Daoy (cell line): ENCODE results near the gene TSPAN1. TPM values are rescaled to one million over a fixed set of nuclear protein-coding genes. Genes with fewer than 3 reads are reported as not detected.
A peak's percentile ranks its signal among the peaks of the same experiment; 100 is the strongest.

Source experiments
- DNase-seq: peaks from one replicate; pipeline ENCODE4 v3.0.0-alpha.2; 2015; ENCODE audit warnings: low read depth
- total RNA-seq: library from RNA; depleted of rRNA; stranded (reverse); fragments of >200 nt; shearing (Covaris generic); gene quantifications from 2 replicates; pipeline ENCODE4 v1.2.3, GENCODE V29; 2014

Gene TSPAN1
- total RNA-seq, 1 experiment from 2014 or later = not detected

DNA sequence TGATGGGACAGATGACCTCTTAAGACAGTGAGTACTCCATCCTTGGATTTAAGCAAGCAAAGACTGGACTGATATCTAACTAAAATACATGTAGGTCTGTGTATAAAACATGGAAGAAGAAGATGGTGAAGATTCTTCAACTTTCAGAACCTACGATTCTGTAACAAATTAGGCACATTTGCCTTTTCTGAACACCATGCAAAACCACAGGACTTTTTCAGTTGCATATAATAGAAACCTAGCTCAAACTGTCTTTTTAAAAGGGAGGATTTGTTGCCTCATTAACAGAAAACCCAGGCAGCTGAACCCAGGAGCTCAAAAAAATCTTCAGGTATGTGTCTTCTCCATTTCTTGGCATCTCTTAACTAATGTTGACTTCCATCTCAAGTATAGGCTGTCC, 14.7 kb upstream of the TSPAN1 start:
- DNase-seq = no peak

DNA sequence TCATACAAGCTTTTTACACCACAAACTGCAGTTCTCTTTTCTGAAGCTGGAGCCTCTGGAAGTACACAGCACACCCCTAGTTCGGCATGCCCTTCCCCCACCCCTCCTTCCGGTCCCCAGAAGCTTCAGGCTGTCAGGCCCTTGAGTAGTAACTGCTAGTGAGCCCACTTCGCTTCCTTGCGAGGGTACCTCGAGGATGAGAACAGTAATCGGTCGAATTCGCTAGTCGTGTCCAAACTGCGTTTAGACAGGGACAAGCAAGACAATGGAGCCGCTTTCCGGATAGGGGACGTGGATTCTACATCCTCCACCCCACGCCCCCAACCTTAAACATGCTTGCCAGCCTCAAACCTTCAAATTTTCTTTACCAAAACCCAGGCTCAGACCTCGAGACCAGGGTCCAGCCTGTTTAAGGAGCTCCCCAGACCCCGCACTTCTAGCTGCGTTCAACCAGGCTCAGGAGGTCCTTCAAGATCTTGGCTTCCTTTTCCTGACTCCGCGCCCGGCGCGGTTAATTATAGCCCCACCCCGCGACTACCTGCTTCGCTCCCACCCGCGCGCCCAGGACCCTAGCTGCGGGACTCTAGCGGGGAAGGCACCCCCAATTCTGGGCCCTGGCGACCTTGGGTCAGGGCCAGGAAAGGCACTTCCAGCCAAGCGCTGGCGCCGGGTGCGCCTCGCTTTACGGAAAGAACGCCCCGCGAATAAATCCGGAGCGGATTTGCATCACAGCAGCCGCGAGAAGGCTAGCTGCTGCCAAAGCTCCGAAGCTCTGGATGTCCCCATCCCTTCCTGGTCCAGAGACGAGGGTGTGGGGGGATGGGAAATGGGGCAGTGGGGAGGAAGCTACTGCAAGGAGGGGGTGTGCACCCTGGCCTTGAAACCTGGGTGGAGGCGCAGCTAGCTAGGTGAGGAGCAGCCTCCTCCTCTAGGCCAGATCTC, 8.1 kb upstream of the TSPAN1 start:
- DNase-seq = no peak

DNA sequence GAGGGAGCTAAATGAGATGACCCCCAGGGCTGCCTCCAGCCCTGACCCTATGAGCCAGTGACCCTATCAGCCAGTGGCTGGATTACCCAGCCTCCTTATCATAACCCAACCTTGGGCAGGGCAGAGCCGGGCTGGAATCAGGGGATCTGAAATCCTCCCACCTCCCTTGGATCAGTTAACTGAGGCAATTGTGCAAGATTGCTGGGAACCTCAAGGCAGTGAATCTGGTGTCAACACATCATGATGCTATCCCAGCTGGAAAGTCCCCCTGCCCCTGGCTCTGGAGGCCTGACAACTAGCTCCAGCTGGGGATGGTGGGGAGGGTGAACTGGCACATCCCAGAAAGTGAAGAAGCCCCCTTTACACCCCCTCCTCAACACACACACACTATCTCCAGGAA, 6.4 kb upstream of the TSPAN1 start:
- DNase-seq = no peak

DNA sequence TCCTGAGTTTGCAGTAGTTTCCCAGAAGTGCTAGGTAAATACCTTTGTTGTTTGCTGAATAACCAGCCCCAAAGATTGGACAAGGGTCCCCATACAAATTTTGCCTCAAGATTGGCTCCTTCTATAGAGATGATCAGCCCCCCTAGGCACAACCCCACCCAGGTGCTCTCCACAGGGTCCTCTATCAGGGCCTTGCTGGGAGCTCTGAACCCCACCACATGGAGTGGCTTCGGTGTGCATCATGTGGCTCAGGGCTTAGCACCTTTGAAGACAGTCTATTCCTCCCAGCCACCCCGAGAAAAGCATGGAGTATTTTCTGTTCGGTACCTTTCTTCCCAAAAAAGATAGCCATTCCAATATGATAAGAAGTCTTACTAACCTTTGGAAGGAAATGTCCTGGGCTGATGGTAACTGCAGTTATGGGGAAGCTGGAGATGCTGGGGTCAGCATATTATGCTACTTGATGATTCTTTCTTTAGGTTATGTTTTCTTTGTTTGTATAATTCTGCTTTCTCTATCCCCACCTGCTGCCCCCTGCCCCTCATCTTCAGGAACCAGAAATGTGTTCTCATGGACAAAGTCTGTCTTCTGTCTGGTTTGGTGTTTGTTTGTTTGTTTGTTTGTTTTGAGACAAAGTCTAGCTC, 5.0 kb upstream of the TSPAN1 start:
- DNase-seq = no peak

DNA sequence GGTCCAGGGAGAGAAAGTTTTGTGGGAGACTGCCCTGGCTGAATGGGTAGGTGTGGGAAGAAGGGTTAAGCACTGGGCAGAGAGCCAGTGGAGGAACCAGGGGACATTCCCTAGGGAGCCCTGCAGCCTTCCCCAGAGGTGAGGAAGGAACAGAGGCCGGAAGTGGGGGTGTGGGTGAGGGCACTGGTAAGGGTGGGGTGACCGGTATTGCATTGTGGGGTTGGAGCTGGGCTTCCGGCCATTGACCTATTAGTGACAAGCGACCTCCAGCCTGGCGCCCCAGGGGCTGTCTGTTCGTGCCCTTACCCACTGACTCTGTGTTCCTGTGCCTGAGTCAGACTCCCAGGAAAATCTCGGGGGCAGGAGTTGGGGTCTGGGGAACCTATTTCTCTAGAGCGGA, 3.5 kb upstream of the TSPAN1 start:
- peak; percentile 49 for DNase-seq

DNA sequence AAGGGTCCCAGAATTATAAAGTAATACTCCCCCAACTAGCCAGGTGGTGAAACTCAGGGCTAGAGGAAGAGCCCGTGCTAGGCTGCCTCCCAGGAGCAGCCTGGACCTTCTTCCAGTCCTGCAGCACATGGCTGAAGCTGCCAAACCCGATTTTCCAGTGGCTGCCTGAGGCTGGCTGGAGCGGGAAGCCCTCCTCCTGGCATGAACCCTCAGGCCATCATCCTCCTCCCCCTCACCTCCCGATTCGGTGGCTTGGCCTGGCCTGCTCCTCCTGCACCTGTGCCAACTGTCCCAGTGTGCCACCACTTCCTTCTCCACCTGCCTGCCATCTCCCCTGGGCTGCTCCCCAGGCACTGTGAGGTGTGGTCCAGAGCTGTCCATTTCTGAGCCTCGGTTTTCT, 3.0 kb upstream of the TSPAN1 start:
- DNase-seq = no peak

DNA sequence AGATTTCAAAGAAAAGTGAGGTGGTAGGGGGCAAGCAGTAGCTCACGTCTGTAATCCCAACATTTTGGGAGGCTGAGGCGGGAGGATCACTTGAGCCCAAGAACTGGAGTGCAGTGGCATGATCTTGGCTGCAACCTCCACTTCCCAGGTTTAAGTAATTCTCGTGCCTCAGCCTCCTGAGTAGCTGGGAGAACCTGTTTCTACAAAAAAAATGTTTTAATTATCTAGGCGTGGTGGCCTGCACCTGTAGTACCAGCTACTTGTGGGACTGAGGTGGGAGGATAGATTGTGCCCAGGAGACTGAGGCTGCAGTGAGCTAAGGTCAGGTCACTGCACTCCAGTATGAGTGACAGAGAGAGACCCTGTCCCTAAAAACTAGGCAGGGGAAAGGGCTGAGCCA, 2.6 kb upstream of the TSPAN1 start:
- DNase-seq = no peak

DNA sequence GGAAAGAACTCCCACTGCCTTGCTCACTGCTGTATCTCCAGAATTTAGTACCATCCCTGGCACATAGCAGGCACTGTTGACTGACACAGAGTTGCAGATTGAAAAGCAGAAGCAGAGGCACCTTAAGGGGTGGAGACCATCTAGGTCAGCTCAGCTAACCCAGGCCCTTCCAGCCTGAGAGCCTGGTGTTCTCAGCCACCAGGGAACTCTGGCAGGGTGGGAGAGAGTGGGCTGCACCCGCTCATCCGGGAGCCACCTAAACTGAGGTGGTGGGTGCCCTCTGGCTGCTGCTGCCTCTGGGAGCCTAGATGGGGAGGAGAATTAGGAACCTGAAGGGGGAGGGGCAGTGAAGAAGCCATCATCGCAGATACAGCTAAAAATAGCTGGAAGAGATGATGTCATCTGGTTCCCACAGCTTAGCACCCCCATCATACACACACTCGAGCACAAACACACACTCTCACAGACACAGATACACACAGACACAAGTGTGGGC, 1.5 kb upstream of the TSPAN1 start:
- no peak for DNase-seq

DNA sequence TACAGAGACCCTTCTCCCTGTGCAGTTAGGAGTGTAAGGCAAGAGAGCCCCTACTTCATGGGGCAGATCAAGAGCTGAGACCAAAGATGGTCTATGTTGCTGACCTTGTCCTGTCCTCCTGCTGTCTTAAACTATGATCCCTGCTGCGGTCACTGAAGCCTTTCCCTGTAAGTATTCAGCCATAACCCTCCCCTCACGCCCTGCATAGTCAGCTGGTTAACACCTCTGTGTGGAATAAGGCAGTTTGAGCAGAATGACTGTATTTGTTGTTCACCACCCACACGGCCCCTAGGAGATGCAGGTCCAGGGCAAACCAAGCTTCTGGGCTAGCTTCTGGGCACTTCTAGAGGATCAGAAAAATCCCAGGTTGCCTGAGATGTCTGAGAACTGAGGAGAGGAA, 356 bp downstream of the TSPAN1 start:
- DNase-seq = no peak

DNA sequence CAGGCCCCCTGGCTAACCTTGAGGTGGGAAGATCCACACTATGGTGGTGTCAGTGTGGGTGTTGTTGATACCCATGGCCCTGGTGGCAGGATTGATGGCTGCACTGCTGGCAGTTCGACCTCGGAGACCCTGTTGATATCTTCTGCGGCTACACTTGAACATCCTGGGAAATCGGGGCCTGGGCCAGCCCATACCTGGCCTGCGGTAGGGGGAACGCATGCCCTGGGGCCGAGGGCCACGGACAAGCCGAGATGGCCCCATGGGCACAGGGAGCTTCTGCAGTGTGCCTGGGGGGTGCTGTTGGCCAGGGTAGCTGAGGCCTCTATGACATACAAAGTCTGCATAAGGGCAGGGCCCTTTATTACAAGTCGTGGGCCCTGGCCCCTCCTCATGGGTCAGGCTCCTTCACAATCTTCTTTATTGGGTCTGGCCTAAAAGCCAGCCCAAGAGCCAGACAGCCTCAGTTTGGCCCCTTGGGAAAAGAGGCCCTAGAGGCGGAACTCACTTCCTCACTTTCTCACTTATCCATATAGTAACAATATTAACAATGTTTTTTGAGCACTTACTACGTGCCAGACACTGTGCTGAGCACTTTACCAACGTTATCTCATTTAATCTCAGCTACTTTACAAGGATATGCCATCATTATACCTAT, 1.5 kb downstream of the TSPAN1 start, which contains the start of gene P3R3URF:
P3R3URF (minus strand) TSS at position 278 of the 655 bp plus-strand sequence; CDS start at position 261, 17 bp downstream.
- no peak for DNase-seq

DNA sequence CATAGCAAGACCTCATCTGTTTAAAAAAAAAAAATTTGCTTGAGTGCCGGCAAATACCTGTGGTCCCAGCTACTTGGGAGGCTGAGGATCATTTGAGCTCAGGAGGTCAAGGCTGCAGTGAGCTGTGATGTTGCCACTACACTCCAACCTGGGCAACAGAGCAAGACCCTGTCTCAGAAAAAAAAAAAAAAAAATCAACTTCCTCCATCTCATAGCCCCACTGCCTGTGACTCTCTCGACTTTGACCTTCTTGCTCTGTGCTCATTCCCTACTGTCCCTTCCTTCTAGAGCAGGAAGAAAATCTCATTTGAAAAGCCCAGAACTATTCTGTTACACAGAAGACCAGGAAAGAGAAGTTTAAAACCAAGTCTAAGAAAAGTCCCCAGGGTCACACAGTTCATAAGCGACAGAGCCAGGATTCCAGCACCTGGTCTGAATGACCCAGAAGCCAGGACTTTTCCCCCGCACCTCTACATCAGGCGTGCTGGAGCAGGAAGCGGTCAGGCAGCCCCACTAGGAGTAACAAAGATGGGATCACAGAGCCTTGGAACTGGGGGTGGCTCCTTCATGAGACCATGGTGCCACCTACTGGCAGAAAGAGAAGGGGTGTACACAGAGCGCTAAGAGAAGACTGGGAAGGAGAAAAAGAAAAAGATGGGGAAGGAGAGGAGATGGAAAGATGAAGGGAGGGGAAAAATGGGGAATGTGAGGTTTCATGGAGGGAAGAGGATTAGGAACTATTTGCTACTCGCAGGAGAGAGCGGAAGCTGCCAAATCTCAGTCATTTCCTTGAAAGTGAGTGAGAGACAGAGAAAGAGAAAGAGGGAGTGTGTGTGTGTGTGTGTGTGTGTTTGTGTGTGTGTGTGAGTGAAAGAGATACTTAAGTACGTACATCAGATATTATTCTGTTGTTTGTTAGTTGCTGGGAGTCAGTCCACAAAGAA, 4.5 kb downstream of the TSPAN1 start:
- DNase-seq = peak; percentile 91

DNA sequence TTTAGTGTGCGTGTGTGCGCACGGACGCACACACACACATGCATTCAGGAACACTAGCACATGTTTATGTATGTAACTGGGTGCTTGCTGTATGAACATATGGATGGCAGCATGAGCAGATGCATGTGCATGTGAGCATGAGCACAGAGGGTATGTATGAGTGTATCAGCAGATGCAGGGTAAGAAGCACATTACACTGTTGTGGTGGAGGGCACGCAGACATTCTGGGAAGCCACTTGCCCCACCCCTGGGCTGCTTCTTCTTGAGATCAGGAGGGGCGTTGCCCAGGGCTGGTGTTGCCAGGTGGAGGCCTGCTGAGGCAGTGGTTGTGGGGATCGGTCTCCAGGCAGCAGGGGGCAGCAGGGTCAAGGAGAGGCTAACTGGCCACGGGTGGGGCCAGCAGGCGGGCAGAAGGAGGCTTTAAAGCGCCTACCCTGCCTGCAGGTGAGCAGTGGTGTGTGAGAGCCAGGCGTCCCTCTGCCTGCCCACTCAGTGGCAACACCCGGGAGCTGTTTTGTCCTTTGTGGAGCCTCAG, 5.3 kb downstream of the TSPAN1 start:
- DNase-seq = peak; percentile 36

DNA sequence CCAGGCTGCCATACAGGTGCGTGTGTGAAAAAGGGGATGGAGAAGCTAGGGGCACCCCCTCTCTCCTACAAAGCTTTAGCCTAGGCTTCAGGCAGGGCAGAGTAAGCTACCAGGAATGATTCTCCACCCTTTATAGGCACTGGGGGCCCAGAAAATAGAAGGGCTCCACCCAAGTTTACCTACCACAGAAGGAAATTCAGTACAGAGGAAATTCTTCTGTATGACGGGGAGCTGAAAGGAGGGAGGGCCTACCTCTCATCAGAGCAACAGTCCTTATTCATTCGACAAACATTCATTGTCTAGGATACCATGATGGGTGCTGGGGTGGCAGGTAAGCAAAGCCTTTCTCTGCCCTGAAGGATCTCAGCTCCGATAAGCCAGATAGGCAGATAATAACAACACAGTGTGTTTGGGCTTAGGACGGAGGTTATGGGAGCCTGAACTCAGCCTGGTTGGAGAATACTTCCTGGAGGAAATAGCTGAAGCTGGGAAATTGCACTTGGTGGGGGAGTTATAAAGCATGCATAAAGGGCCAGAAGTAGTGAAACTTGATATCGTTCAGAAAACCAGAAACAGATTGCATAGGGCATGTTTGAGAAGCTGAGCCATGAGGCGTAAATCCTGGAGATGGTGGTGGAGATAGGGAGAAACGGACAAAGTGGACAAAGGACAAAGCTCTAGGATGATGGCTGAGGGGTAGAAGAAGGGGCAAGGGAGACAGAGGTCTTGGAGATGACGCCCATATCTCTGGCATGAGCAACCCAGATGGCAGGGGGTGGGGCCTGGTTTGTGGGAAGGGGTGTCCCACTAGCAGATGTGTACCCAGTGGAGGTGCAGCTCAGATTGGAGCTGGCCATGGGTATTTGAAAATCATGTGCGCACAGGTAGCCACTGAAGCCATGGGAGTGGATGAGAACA, 6.7 kb downstream of the TSPAN1 start:
- peak; percentile 77 for DNase-seq

DNA sequence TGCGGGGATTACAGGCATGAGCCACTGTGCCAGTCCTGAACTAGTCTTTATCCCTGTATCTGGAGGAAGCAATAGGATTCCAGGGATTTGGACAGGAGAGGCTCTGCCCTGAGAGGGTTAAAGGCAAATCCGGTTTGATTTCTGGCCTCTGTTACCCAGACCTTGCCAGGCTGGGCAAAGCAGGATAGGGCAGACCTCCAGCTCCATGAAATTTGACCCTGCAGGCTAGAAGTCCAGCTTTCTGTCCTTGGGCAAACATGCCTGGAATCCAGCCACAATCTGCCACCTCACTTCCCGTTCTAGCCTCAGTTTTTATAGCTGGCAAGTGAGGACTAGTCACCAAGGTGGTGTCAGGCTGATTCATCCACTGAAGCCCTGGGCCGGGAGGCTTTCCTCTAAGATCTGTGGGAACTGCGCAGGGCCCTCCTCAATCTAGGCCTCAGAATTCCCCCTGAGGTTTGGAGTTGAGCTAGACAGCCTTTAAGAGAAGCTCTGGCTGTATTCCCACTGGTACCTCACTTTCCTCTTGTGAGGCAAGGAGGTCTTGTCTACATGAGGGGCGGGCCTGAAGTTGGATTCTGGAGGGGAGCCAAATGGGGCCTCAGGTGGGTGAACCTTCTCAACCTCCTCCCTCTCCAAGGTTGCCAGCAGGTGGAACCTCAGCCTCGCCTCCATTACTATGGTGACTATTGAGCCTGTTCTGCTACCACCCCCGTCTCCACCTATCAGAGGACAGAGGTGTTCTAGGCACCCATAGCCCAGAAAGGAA, 8.4 kb downstream of the TSPAN1 start:
- DNase-seq = peak; percentile 99

DNA sequence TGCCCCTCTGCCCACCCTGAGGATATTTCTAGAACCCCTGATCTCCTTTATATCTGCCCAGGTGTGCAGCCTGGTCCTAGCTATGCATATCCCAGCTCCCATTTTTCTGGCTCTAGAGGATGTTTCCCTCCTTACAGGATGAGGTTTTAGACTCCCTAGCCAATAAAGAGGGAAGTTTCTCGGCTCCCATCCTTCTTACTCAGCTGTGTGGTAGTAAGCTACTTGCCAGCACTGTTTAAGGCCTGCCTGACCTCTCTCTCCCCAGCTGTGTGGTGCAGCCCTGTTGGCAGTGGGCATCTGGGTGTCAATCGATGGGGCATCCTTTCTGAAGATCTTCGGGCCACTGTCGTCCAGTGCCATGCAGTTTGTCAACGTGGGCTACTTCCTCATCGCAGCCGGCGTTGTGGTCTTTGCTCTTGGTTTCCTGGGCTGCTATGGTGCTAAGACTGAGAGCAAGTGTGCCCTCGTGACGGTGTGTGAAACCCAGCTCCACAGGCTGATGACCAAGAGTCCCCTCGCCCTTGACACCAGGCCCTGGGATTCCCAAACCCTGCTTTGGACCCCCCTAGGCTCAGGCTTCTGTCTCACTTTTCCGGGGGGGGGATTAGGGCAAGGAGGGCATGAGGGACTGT, 9.2 kb downstream of the TSPAN1 start:
- DNase-seq = peak; percentile 21

DNA sequence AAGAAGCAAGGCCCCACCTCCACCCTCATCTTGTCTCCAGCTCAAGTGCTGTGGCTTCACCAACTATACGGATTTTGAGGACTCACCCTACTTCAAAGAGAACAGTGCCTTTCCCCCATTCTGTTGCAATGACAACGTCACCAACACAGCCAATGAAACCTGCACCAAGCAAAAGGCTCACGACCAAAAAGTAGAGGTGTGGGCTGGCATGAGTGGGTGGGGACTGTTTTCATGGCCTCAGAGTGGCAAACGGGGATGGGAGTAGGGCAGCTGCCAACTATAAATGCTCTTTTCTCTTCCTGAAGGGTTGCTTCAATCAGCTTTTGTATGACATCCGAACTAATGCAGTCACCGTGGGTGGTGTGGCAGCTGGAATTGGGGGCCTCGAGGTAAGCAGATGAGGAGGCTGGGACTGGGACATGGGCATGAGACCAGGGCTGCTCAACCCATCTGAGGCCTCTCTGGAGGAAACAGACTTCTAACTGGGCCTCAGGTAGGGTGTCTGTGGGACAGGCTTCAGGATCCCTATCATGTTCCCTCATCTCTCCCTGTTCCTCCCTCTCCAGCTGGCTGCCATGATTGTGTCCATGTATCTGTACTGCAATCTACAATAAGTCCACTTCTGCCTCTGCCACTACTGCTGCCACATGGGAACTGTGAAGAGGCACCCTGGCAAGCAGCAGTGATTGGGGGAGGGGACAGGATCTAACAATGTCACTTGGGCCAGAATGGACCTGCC, 10.2 kb downstream of the TSPAN1 start:
- DNase-seq = no peak

DNA sequence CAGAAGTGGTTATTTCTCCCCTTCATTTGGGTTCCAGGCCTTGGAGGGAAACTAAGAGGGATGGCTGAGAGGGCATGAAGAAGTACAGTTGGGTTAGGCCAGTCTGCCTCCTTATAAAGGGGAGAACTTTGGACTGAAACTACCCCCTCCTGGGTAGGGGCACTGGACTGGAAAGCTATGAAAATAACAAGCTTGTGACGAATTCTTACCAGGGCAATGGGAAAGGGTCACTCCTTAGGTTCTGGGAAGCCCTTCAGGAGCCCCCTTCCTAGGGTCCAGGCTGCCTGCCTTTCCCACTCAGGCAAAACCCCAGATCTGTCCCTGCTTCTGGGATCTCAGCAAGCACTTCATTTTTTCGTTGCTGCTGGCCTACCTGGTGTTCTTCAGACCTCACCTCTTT, 11.2 kb downstream of the TSPAN1 start:
- no peak for DNase-seq
